ENCODE results near the gene RABGAP1.

RABGAP1 gene

DNA sequence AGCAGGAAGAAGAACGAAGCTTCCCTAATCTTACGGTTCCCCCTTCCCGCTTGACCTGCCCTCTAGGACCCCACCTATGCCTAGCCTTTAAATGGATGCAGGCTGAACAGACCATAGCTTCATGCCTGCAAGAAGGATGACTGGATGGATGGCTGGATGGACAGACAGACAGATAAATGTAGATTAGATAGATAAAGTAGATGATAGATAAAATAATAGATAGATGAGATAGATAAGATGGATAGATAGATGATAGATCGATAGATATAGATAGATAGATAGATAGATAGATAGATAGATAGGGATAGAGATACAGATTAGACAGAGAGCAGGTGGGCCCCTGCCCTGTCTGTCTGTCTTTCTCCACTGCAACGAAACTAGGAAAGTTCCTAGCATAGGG, 164.7 kb downstream of the RABGAP1 start:
- no peak overlapping the region for H4K91ac ChIP-seq (ENCODE audit: low read length)
- H2AK5ac ChIP-seq (ENCODE audit: low read length, severe bottlenecking): no peak overlapping the region
- H3K18ac ChIP-seq (ENCODE audit: low read depth in 1 of 2, low read length in 2 of 2): no peak overlapping the region
- H3K4ac ChIP-seq (ENCODE audit: low read depth in 1 of 2, low read length in 2 of 2): no peak overlapping the region
- H2BK5ac ChIP-seq (ENCODE audit: low read depth, low read length, poor library complexity, severe bottlenecking): no peak overlapping the region
- H2BK15ac ChIP-seq (ENCODE audit: low read depth, poor library complexity, severe bottlenecking): no peak overlapping the region
- no peak overlapping the region for H2AFZ ChIP-seq (ENCODE audit: low read depth, low read length)
- no peak overlapping the region for H3K4me2 ChIP-seq (ENCODE audit: low read length, poor library complexity, severe bottlenecking)
- no peak overlapping the region for H2BK12ac ChIP-seq (ENCODE audit: low read length in 2 of 2)
- no peak overlapping the region for H3K23ac ChIP-seq (ENCODE audit: low read length in 2 of 2)
- H4K8ac ChIP-seq (ENCODE audit: low read length): no peak overlapping the region
- no peak overlapping the region for H3K4me3 ChIP-seq (ENCODE audit: insufficient read depth in 1 of 2, low read depth in 1 of 2, low read length in 2 of 2)
- H2BK120ac ChIP-seq (ENCODE audit: low read depth, low read length): no peak overlapping the region
- peaks cover 9% of the 10 kb centered on the region for H3K4me1 ChIP-seq (ENCODE audit: control insufficient read depth, insufficient read depth, low read depth, low read length)
- H3K14ac ChIP-seq (ENCODE audit: low read length in 2 of 2): no peak overlapping the region
- H3K9ac ChIP-seq (ENCODE audit: low read length): no peak overlapping the region
- no peak overlapping the region for H3K27ac ChIP-seq (ENCODE audit: low read length, poor library complexity, severe bottlenecking)
- peaks cover 31% of the 10 kb centered on the region for H3K79me1 ChIP-seq (replicated peaks; ENCODE audit: low read length, poor library complexity, severe bottlenecking)
- DNase-seq: no peak
- H3K9me3 ChIP-seq (ENCODE audit: control insufficient read depth, low read length): no peaks in the 10 kb centered on the region
- no peaks in the 10 kb centered on the region for H3K27me3 ChIP-seq (ENCODE audit: control insufficient read depth in 1 of 2, insufficient read depth in 1 of 2, low read length in 2 of 2)
- H3K36me3 ChIP-seq (ENCODE audit: control insufficient read depth in 1 of 2, insufficient read depth in 2 of 2, low read depth in 1 of 2, low read length in 2 of 2): peaks cover 71 to 78% of the 10 kb centered on the region in 2 experiments
- WGBS: 99% methylated on average over 5 of the region's 5 CpGs

GRCh38 chr9:123107639-123108285, 166.9 kb downstream of the RABGAP1 start:
- Histone ChIP-seq H3K14ac (ENCODE audit: low read length in 2 of 2) (no peak overlapping the region), H2BK120ac (ENCODE audit: low read depth, low read length) (no peak overlapping the region), H3K27me3 (ENCODE audit: control insufficient read depth in 1 of 2, insufficient read depth in 1 of 2, low read length in 2 of 2) (no peaks in the 10 kb centered on the region), H3K4me2 (ENCODE audit: low read length, poor library complexity, severe bottlenecking) (no peak overlapping the region), H3K4me3 (ENCODE audit: insufficient read depth in 1 of 2, low read depth in 1 of 2, low read length in 2 of 2) (no peak overlapping the region), H3K36me3 (ENCODE audit: control insufficient read depth in 1 of 2, insufficient read depth in 2 of 2, low read depth in 1 of 2, low read length in 2 of 2) (peaks cover 60 to 82% of the 10 kb centered on the region in 2 experiments), H3K4ac (ENCODE audit: low read depth in 1 of 2, low read length in 2 of 2) (no peak overlapping the region), H3K18ac (ENCODE audit: low read depth in 1 of 2, low read length in 2 of 2) (no peak overlapping the region), H2AFZ (ENCODE audit: low read depth, low read length) (no peak overlapping the region), H2BK5ac (ENCODE audit: low read depth, low read length, poor library complexity, severe bottlenecking) (no peak overlapping the region), H2BK12ac (ENCODE audit: low read length in 2 of 2) (no peak overlapping the region), H3K23ac (ENCODE audit: low read length in 2 of 2) (peak overlapping the region in 1 of 2 experiments; percentile 9), H3K27ac (ENCODE audit: low read length, poor library complexity, severe bottlenecking) (no peak overlapping the region), H4K8ac (ENCODE audit: low read length) (no peak overlapping the region), H2AK5ac (ENCODE audit: low read length, severe bottlenecking) (no peak overlapping the region), H3K4me1 (ENCODE audit: control insufficient read depth, insufficient read depth, low read depth, low read length) (peaks cover 9% of the 10 kb centered on the region), H2BK15ac (ENCODE audit: low read depth, poor library complexity, severe bottlenecking) (no peak overlapping the region), H3K9ac (ENCODE audit: low read length) (no peak overlapping the region), H3K79me1 (replicated peaks; ENCODE audit: low read length, poor library complexity, severe bottlenecking) (peaks cover 29% of the 10 kb centered on the region), H3K9me3 (ENCODE audit: control insufficient read depth, low read length) (no peaks in the 10 kb centered on the region), H4K91ac (ENCODE audit: low read length) (no peak overlapping the region)
- 94% methylated on average over 11 of the region's 11 CpGs for WGBS
- no peak for DNase-seq

DNA sequence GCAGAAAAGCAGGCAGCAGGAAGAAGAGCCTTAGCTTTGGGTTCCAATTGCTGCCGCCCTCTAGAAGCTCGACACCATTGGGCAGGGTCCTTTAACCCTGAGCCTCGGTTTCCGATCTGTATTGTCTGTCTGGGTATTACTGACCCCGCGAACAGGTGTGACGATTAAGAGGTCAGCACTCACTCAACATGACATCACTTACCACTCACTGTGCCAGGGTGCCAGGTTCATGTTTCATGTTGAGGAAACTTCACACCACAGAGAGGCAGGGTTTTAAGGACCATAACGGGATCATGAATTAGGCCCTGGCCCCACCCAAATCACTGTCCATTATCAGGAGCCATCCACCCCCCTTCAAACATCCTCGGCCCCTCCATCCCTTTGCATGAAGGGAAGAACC, 168.2 kb downstream of the RABGAP1 start:
- no peak overlapping the region for H2BK120ac ChIP-seq (ENCODE audit: low read depth, low read length)
- no peak for DNase-seq
- H3K18ac ChIP-seq (ENCODE audit: low read depth in 1 of 2, low read length in 2 of 2): no peak overlapping the region
- H3K79me1 ChIP-seq (replicated peaks; ENCODE audit: low read length, poor library complexity, severe bottlenecking): peaks cover 28% of the 10 kb centered on the region
- H2AFZ ChIP-seq (ENCODE audit: low read depth, low read length): no peak overlapping the region
- H4K8ac ChIP-seq (ENCODE audit: low read length): no peak overlapping the region
- H3K36me3 ChIP-seq (ENCODE audit: control insufficient read depth in 1 of 2, insufficient read depth in 2 of 2, low read depth in 1 of 2, low read length in 2 of 2): peaks cover 53 to 77% of the 10 kb centered on the region in 2 experiments
- H4K91ac ChIP-seq (ENCODE audit: low read length): no peak overlapping the region
- no peak overlapping the region for H3K14ac ChIP-seq (ENCODE audit: low read length in 2 of 2)
- H3K9ac ChIP-seq (ENCODE audit: low read length): no peak overlapping the region
- H2BK15ac ChIP-seq (ENCODE audit: low read depth, poor library complexity, severe bottlenecking): no peak overlapping the region
- no peak overlapping the region for H3K23ac ChIP-seq (ENCODE audit: low read length in 2 of 2)
- no peak overlapping the region for H3K4me2 ChIP-seq (ENCODE audit: low read length, poor library complexity, severe bottlenecking)
- no peak overlapping the region for H2BK5ac ChIP-seq (ENCODE audit: low read depth, low read length, poor library complexity, severe bottlenecking)
- no peak overlapping the region for H2BK12ac ChIP-seq (ENCODE audit: low read length in 2 of 2)
- H2AK5ac ChIP-seq (ENCODE audit: low read length, severe bottlenecking): no peak overlapping the region
- no peak overlapping the region for H3K4ac ChIP-seq (ENCODE audit: low read depth in 1 of 2, low read length in 2 of 2)
- H3K4me3 ChIP-seq (ENCODE audit: insufficient read depth in 1 of 2, low read depth in 1 of 2, low read length in 2 of 2): no peak overlapping the region
- no peak overlapping the region for H3K27ac ChIP-seq (ENCODE audit: low read length, poor library complexity, severe bottlenecking)
- H3K4me1 ChIP-seq (ENCODE audit: control insufficient read depth, insufficient read depth, low read depth, low read length): peaks cover 3% of the 10 kb centered on the region
- H3K9me3 ChIP-seq (ENCODE audit: control insufficient read depth, low read length): no peaks in the 10 kb centered on the region
- WGBS: 95% methylated on average over 9 of the region's 9 CpGs
- no peaks in the 10 kb centered on the region for H3K27me3 ChIP-seq (ENCODE audit: control insufficient read depth in 1 of 2, insufficient read depth in 1 of 2, low read length in 2 of 2)

DNA sequence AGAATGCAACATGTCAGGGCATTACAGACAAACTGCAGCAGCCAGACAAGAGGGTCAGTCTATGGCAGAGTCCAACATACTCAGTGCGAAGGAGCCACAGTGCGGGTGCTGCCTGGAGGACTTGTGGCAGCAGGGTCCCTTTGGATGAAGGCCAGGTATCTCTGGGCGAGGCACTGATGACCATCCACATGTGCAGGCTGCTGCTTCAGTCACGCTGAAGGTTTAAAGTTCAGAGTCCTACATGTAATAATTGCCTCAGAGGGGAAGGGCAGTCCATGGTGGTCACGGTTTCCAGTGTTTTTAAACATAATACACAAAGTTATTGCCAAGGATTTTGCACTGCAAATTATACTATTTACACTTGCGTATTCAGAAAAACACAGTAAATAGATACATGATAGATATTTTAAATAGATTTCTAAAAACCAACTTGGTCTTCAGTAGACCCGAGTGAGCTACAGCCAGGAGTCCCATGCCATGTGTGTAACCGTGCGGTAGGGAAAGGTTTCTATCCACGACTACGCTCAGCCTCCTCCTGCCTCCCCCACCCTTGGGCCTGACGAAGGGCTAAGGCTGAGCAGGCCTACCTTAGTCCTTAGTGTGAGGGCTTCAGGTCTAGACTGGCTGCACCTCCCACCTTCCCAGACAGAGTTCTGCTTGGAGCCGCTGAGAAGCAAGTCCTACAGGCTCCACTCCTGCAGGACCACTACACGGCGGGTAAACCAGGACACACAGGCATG, 168.9 kb downstream of the RABGAP1 start:
- no peak overlapping the region for H4K91ac ChIP-seq (ENCODE audit: low read length)
- H2AK5ac ChIP-seq (ENCODE audit: low read length, severe bottlenecking): no peak overlapping the region
- no peak overlapping the region for H3K9ac ChIP-seq (ENCODE audit: low read length)
- no peak overlapping the region for H2BK15ac ChIP-seq (ENCODE audit: low read depth, poor library complexity, severe bottlenecking)
- H3K4me2 ChIP-seq (ENCODE audit: low read length, poor library complexity, severe bottlenecking): no peak overlapping the region
- H3K23ac ChIP-seq (ENCODE audit: low read length in 2 of 2): no peak overlapping the region
- H3K27me3 ChIP-seq (ENCODE audit: control insufficient read depth in 1 of 2, insufficient read depth in 1 of 2, low read length in 2 of 2): no peaks in the 10 kb centered on the region
- no peak for DNase-seq
- H3K27ac ChIP-seq (ENCODE audit: low read length, poor library complexity, severe bottlenecking): no peak overlapping the region
- no peak overlapping the region for H3K18ac ChIP-seq (ENCODE audit: low read depth in 1 of 2, low read length in 2 of 2)
- no peaks in the 10 kb centered on the region for H3K9me3 ChIP-seq (ENCODE audit: control insufficient read depth, low read length)
- H2BK5ac ChIP-seq (ENCODE audit: low read depth, low read length, poor library complexity, severe bottlenecking): no peak overlapping the region
- H3K4ac ChIP-seq (ENCODE audit: low read depth in 1 of 2, low read length in 2 of 2): no peak overlapping the region
- H3K36me3 ChIP-seq (ENCODE audit: control insufficient read depth in 1 of 2, insufficient read depth in 2 of 2, low read depth in 1 of 2, low read length in 2 of 2): peaks cover 46 to 73% of the 10 kb centered on the region in 2 experiments
- peak overlapping the region; percentile 84 for H4K8ac ChIP-seq (ENCODE audit: low read length)
- no peak overlapping the region for H2BK12ac ChIP-seq (ENCODE audit: low read length in 2 of 2)
- H2BK120ac ChIP-seq (ENCODE audit: low read depth, low read length): no peak overlapping the region
- no peak overlapping the region for H3K4me3 ChIP-seq (ENCODE audit: insufficient read depth in 1 of 2, low read depth in 1 of 2, low read length in 2 of 2)
- 95% methylated on average over 13 of the region's 15 CpGs for WGBS
- no peak overlapping the region for H2AFZ ChIP-seq (ENCODE audit: low read depth, low read length)
- H3K79me1 ChIP-seq (replicated peaks; ENCODE audit: low read length, poor library complexity, severe bottlenecking): peaks cover 25% of the 10 kb centered on the region
- peaks cover 3% of the 10 kb centered on the region for H3K4me1 ChIP-seq (ENCODE audit: control insufficient read depth, insufficient read depth, low read depth, low read length)
- H3K14ac ChIP-seq (ENCODE audit: low read length in 2 of 2): no peak overlapping the region

Measured in mesenchymal stem cell (in vitro differentiated cells and primary cell).